Measurements from ENCODE around the gene ALKBH6.
"Not testable (repeated sequence)": the region's sequence is repeated elsewhere in the genome, so short reads cannot be mapped to it uniquely, and the experiment has no call there.

DNA sequence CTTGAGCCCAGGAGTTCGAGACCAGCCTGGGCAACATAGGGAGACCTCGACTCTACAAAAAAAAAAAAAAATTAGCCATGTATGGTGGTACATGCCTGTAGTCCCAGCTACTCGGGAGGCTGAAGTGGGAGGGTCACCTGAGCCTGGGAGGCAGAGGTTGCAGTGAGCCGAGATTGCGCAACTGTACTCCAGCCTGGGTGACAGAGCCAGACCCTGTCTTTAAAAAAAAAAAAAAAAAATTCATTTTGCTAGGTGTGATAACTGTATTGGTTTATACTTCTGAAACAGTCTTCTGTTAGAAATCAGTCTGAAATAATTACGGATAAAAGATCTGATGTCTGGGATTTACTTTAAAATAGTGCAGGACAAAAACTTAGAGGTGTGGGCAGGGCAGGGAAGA is 27.1 kb upstream of the ALKBH6 start:
- TF ChIP-seq, protein P1, sequence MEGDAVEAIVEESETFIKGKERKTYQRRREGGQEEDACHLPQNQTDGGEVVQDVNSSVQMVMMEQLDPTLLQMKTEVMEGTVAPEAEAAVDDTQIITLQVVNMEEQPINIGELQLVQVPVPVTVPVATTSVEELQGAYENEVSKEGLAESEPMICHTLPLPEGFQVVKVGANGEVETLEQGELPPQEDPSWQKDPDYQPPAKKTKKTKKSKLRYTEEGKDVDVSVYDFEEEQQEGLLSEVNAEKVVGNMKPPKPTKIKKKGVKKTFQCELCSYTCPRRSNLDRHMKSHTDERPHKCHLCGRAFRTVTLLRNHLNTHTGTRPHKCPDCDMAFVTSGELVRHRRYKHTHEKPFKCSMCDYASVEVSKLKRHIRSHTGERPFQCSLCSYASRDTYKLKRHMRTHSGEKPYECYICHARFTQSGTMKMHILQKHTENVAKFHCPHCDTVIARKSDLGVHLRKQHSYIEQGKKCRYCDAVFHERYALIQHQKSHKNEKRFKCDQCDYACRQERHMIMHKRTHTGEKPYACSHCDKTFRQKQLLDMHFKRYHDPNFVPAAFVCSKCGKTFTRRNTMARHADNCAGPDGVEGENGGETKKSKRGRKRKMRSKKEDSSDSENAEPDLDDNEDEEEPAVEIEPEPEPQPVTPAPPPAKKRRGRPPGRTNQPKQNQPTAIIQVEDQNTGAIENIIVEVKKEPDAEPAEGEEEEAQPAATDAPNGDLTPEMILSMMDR (IDR thresholded peaks at IDR 0.05), result not testable (repeated sequence)
- not testable (repeated sequence) for TF ChIP-seq POLR2AphosphoS5 (IDR thresholded peaks at IDR 0.05)
